Measurements from ENCODE around the gene HEXIM2. TPM values are rescaled to one million over a fixed set of nuclear protein-coding genes. Genes with fewer than 3 reads are reported as not detected.

The HEXIM2 gene
- total and polyA plus RNA-seq, 2 of the 13 experiments (the other 11 are each of a cell fraction or from before 2014, with no cell fraction given) = 27.1 to 32.4 TPM

- TF ChIP-seq SIN3A (IDR thresholded peaks at IDR 0.05; ENCODE audit: borderline replicate concordance, low read depth, low read length) (peak; percentile 53; the same call in 1 of the 2 replicates), RNF2 (conservative IDR thresholded peaks at IDR 0.05; ENCODE audit: low read depth) (no peak), ZMAT5 (CRISPR knock-in tag; IDR thresholded peaks at IDR 0.05; ENCODE audit: borderline replicate concordance, low read depth) (no peak), ZNF407 (CRISPR knock-in tag; IDR thresholded peaks at IDR 0.05; ENCODE audit: not compliant biosample characterization) (no peak), SNAPC4 (CRISPR knock-in tag; IDR thresholded peaks at IDR 0.05) (no peak), SP1 (IDR thresholded peaks at IDR 0.05) (no peak), SP1 (CRISPR knock-in tag; IDR thresholded peaks at IDR 0.05) (no peak), CENPT (CRISPR knock-in tag; IDR thresholded peaks at IDR 0.05; ENCODE audit: low read depth) (no peak), ZNF30 (CRISPR knock-in tag; IDR thresholded peaks at IDR 0.05) (peak; percentile 82; the same call in 1 of the 2 replicates), PAXIP1 (CRISPR knock-in tag; conservative IDR thresholded peaks at IDR 0.05) (no peak), TEAD3 (CRISPR knock-in tag; optimal IDR thresholded peaks at IDR 0.05; ENCODE audit: borderline replicate concordance) (peak; percentile 59)
Observed at GRCh38 chr17:45146890-45147580, 14.6 kb upstream of the HEXIM2 start (continued).
